CD14-positive monocyte (primary cell): ENCODE results near the gene MCM10. TPM values are rescaled to one million over a fixed set of nuclear protein-coding genes. Genes with fewer than 3 reads are reported as not detected.

Source experiments
- DNase-seq, 3 donors: peaks; one replicate each; pipeline ENCODE4 v3.0.0-alpha.2; 2011 to 2022
- H2AFZ ChIP-seq: 2 replicates; pipeline ENCODE4 v1.6.0; 2012; ENCODE audit warnings: mild to moderate bottlenecking, low read depth, low read length, inconsistent platforms; ENCODE audit not compliant: insufficient read depth, poor library complexity, severe bottlenecking
- H3K27ac ChIP-seq, 2 donors: 1 replicate in 1 of 2; 2 replicates in 1 of 2; pipeline ENCODE4 v1.5.1; 2012 to 2013; ENCODE audit warnings: low read length in 2 of 2, control low read depth in 1 of 2, inconsistent platforms in 1 of 2, low read depth in 1 of 2, mild to moderate bottlenecking in 1 of 2
- H3K27me3 ChIP-seq, 2 donors: one replicate each; pipeline versions ENCODE4 v1.6.0 to v1.6.1; 2011 to 2013; ENCODE audit warnings: low read length in 2 of 2; ENCODE audit not compliant: control insufficient read depth in 2 of 2, insufficient read depth in 2 of 2
- H3K36me3 ChIP-seq, 2 donors: replicated peaks in 1 of 2; 1 replicate in 1 of 2; 2 replicates in 1 of 2; pipeline versions ENCODE4 v1.5.1 to v1.6.1; 2012 to 2013; ENCODE audit warnings: low read length in 2 of 2, control low read depth in 1 of 2, inconsistent platforms in 1 of 2, mild to moderate bottlenecking in 1 of 2; ENCODE audit not compliant: insufficient read depth in 2 of 2, control insufficient read depth in 1 of 2
- H3K4me1 ChIP-seq, 2 donors: 1 replicate in 1 of 2; 2 replicates in 1 of 2; pipeline versions ENCODE4 v1.5.1 to v1.6.1; 2012 to 2013; ENCODE audit warnings: low read length in 2 of 2, control low read depth in 1 of 2, inconsistent platforms in 1 of 2, mild to moderate bottlenecking in 1 of 2, moderate library complexity in 1 of 2; ENCODE audit not compliant: insufficient read depth in 2 of 2, control insufficient read depth in 1 of 2
- H3K4me2 ChIP-seq: replicated peaks from 2 replicates; pipeline ENCODE3; 2012; ENCODE audit warnings: low read length, moderate library complexity, mild to moderate bottlenecking; ENCODE audit not compliant: poor library complexity, severe bottlenecking; ENCODE audit errors: extremely low read depth
- H3K4me3 ChIP-seq, 3 experiments: fragments of 200-600 bp in 1 of 3; sonication (generic) in 1 of 3; replicated peaks in 1 of 3; 1 replicate in 2 of 3; 2 replicates in 1 of 3; pipeline ENCODE4 v1.5.1; 2011 to 2013; ENCODE audit warnings: low read length in 3 of 3, mild to moderate bottlenecking in 3 of 3, control low read depth in 2 of 3, low read depth in 2 of 3, inconsistent platforms in 1 of 3, moderate library complexity in 1 of 3
- H3K79me2 ChIP-seq: 2 replicates; pipeline ENCODE4 v1.6.0; 2012; ENCODE audit warnings: mild to moderate bottlenecking, control low read depth, inconsistent platforms, low read length, moderate library complexity; ENCODE audit not compliant: insufficient read depth
- H3K9ac ChIP-seq: 2 replicates; pipeline ENCODE4 v1.6.0; 2017; ENCODE audit warnings: low read length, mild to moderate bottlenecking; ENCODE audit not compliant: insufficient read depth, poor library complexity, severe bottlenecking
- H3K9me3 ChIP-seq, 2 donors: replicated peaks in 1 of 2; 1 replicate in 1 of 2; 2 replicates in 1 of 2; pipeline versions ENCODE4 v1.5.1 to v1.6.1; 2012 to 2013; ENCODE audit warnings: low read length in 2 of 2, control low read depth in 1 of 2; ENCODE audit not compliant: control insufficient read depth in 1 of 2, insufficient read depth in 1 of 2
- H4K20me1 ChIP-seq: 2 replicates; pipeline ENCODE4 v1.6.0; 2012; ENCODE audit warnings: mild to moderate bottlenecking, low read length, control low read depth, moderate library complexity; ENCODE audit not compliant: insufficient read depth
- H3K27ac Mint-ChIP-seq, 7 donors: one replicate each; pipeline ENCODE4 v1.8.0; 2020; ENCODE audit warnings: mild to moderate bottlenecking in 7 of 7, mixed read lengths in 7 of 7, moderate library complexity in 6 of 7, inconsistent platforms in 2 of 7
- H3K27me3 Mint-ChIP-seq, 3 donors: one replicate each; pipeline ENCODE4 v1.8.0; 2021 to 2022; ENCODE audit warnings: low read depth in 3 of 3, mild to moderate bottlenecking in 3 of 3, mixed read lengths in 3 of 3, moderate library complexity in 3 of 3, inconsistent platforms in 1 of 3
- H3K36me3 Mint-ChIP-seq, 2 donors: one replicate each; pipeline ENCODE4 v1.8.0; 2020; ENCODE audit warnings: mixed read lengths in 2 of 2, inconsistent platforms in 1 of 2, mild to moderate bottlenecking in 1 of 2
- H3K4me1 Mint-ChIP-seq: one replicate; pipeline ENCODE4 v1.8.0; 2020; ENCODE audit warnings: mild to moderate bottlenecking, mixed read lengths
- H3K4me3 Mint-ChIP-seq, 2 donors: one replicate each; pipeline ENCODE4 v1.8.0; 2020; ENCODE audit warnings: mild to moderate bottlenecking in 2 of 2, mixed read lengths in 2 of 2, moderate library complexity in 1 of 2
- H3K9me3 Mint-ChIP-seq, 7 donors: one replicate each; pipeline ENCODE4 v1.8.0; 2020 to 2022; ENCODE audit warnings: mixed read lengths in 7 of 7, mild to moderate bottlenecking in 6 of 7, moderate library complexity in 6 of 7, inconsistent platforms in 2 of 7
- CTCF ChIP-seq: fragments of 200-600 bp; IDR thresholded peaks from one replicate; pipeline ENCODE4 v1.8.0; 2022; ENCODE audit warnings: antibody characterized with exemption, mild to moderate bottlenecking
- WGBS: methylation state at CpG from one replicate; pipeline ENCODE4 v1.1.5; 2013; ENCODE audit warnings: missing lambda C conversion rate; ENCODE audit not compliant: insufficient coverage; 5-methylcytosine and 5-hydroxymethylcytosine counted together
- intact Hi-C, 2 donors: fragments of 100-400 bp; cut with micrococcal nuclease; formaldehyde crosslinking; loops; one replicate each; pipeline versions ENCODE4 v1.15.0 to v1.15.1; 2023
- polyA plus RNA-seq, 3 donors: library from polyadenylated mRNA; depleted of rRNA in 1 of 3; unstranded in 2 of 3; stranded (reverse) in 1 of 3; fragments of 300-500 nt in 2 of 3; fragments of >200 nt in 1 of 3; fragmentation: Illumina TruSeq in 2 of 3; gene quantifications; 1 replicate in 2 of 3; 2 replicates in 1 of 3; pipeline ENCODE4 v1.2.3, GENCODE V29; 2012 to 2021

The MCM10 gene
- polyA plus RNA-seq, 3 donors, result not detected

- Histone ChIP-seq H4K20me1 (no peaks in the 10 kb centered on the region), H3K4me3 (no peak overlapping the region), H3K9me3 (no peaks in the 10 kb centered on the region), H3K79me2 (no peaks in the 10 kb centered on the region), H3K27ac (no peak overlapping the region), H2AFZ (no peak overlapping the region), H3K36me3 (no peaks in the 10 kb centered on the region), H3K9ac (no peak overlapping the region), H3K4me2 (no peak overlapping the region), H3K27me3 (no peaks in the 10 kb centered on the region), H3K4me1 (no peaks in the 10 kb centered on the region)
- no peak overlapping the region for H3K27ac Mint-ChIP-seq
- no peak for TF ChIP-seq CTCF
- H3K36me3 Mint-ChIP-seq, result peaks cover 0 to 5% of the 10 kb centered on the region in 2 donors
- no peak for DNase-seq
- H3K4me1 Mint-ChIP-seq, result no peaks in the 10 kb centered on the region
- H3K27me3 Mint-ChIP-seq, result no peaks in the 10 kb centered on the region
- intact Hi-C loops, result no loop called here
- WGBS, result 100% methylated on average over 1 of the region's 7 CpGs
- no peaks in the 10 kb centered on the region for H3K9me3 Mint-ChIP-seq
- no peak overlapping the region for H3K4me3 Mint-ChIP-seq
These were observed 22.2 kb upstream of the MCM10 start for GRCh38 chr10:13139150-13139549.

- H3K4me3 Mint-ChIP-seq, result no peak overlapping the region
- WGBS, result no CpG with 5 or more reads among the region's 2 CpGs
- no peak overlapping the region for H3K27ac Mint-ChIP-seq
- no peaks in the 10 kb centered on the region for H3K4me1 Mint-ChIP-seq
- intact Hi-C loops, result no loop called here
- H4K20me1 ChIP-seq, result no peaks in the 10 kb centered on the region
- no peaks in the 10 kb centered on the region for H3K36me3 ChIP-seq
- no peaks in the 10 kb centered on the region for H3K27me3 ChIP-seq
- H3K27me3 Mint-ChIP-seq, result peaks cover 0 to 1% (median 1%) of the 10 kb centered on the region in 3 donors
- no peak overlapping the region for H3K4me3 ChIP-seq
- H3K27ac ChIP-seq, result no peak overlapping the region
- H3K36me3 Mint-ChIP-seq, result peaks cover 0 to 5% of the 10 kb centered on the region in 2 donors
- H3K9me3 ChIP-seq, result no peaks in the 10 kb centered on the region
- H3K9ac ChIP-seq, result no peak overlapping the region
- no peak overlapping the region for H3K4me2 ChIP-seq
- DNase-seq, result no peak
- no peak for TF ChIP-seq CTCF
- peaks cover 0 to 4% (median 0%) of the 10 kb centered on the region in 7 donors for H3K9me3 Mint-ChIP-seq
- H3K4me1 ChIP-seq, result no peaks in the 10 kb centered on the region
- H2AFZ ChIP-seq, result no peak overlapping the region
- no peaks in the 10 kb centered on the region for H3K79me2 ChIP-seq
These were observed 21.7 kb upstream of the MCM10 start for GRCh38 chr10:13139676-13140075.
